ENCODE data around the gene TFCP2L1.

DNA sequence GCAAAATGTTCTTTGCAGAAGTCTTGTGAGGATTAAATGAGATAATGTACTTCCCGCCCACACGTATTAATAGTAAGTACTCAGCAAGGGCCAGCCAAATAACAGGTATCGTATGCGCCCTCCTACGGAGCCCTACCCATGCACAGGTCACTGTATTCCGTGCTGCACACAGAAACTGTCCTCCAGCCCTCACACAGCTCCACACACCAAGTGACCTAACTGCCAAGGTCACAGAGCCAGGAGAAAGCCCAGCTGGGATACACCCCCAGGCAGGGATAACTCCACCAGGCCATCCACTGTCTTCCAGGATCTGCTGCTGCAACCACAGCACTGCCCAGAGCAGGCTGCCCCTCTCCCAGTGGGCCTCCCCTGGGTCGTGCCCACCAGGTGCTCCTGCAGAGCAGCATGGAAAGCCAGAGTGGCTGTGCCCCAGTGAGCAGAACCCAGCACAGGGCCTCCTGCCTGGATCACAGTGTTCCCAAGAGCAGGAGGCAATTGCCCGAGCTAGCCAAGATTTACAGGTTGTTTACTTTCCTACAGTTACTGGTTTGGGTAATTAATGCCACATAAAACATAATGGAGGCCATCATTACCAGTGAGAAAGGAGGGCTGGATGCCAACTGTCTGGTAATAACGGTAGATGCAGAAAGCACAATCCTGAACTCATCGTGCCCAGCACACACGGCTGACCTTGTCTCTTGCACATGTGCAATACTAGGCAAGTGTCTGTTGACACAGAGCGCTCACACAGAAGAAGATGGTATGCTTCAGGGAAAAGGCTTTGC is 24.4 kb downstream of the TFCP2L1 start:
- TF ChIP-seq, protein P1, sequence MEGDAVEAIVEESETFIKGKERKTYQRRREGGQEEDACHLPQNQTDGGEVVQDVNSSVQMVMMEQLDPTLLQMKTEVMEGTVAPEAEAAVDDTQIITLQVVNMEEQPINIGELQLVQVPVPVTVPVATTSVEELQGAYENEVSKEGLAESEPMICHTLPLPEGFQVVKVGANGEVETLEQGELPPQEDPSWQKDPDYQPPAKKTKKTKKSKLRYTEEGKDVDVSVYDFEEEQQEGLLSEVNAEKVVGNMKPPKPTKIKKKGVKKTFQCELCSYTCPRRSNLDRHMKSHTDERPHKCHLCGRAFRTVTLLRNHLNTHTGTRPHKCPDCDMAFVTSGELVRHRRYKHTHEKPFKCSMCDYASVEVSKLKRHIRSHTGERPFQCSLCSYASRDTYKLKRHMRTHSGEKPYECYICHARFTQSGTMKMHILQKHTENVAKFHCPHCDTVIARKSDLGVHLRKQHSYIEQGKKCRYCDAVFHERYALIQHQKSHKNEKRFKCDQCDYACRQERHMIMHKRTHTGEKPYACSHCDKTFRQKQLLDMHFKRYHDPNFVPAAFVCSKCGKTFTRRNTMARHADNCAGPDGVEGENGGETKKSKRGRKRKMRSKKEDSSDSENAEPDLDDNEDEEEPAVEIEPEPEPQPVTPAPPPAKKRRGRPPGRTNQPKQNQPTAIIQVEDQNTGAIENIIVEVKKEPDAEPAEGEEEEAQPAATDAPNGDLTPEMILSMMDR (IDR thresholded peaks at IDR 0.05 in 8 of 11, conservative IDR thresholded peaks at IDR 0.05 in 3 of 11): no peak
- TF ChIP-seq POLR2AphosphoS5 (IDR thresholded peaks at IDR 0.05): no peak
- no peak for TF ChIP-seq POLR2A (IDR thresholded peaks at IDR 0.05)

Measured in spleen (tissue), 7 donors.